H9 (cell line): ENCODE results near the gene WDR4. TPM values are rescaled to one million over a fixed set of nuclear protein-coding genes. Genes with fewer than 3 reads are reported as not detected.

ENCODE experiments used
- DNase-seq: peaks from one replicate; pipeline ENCODE4 v3.0.0-alpha.2; 2017
- H2AFZ ChIP-seq: one replicate; pipeline ENCODE4 v1.6.1; 2013; ENCODE audit warnings: mild to moderate bottlenecking, low read length, control low read depth, moderate library complexity
- H2AK5ac ChIP-seq: 2 replicates; pipeline ENCODE4 v1.6.1; 2013; ENCODE audit warnings: low read length, control low read depth, mixed read lengths; ENCODE audit not compliant: insufficient read length
- H2BK120ac ChIP-seq: one replicate; pipeline ENCODE4 v1.6.1; 2013; ENCODE audit warnings: low read depth, mild to moderate bottlenecking, low read length, control low read depth, inconsistent platforms; ENCODE audit not compliant: poor library complexity, severe bottlenecking
- H2BK12ac ChIP-seq: 2 replicates; pipeline ENCODE4 v1.6.1; 2013; ENCODE audit warnings: low read length, control low read depth, mixed read lengths, low read depth; ENCODE audit not compliant: insufficient read length
- H2BK15ac ChIP-seq: 2 replicates; pipeline ENCODE4 v1.6.1; 2013; ENCODE audit warnings: low read depth, low read length, control low read depth
- H2BK20ac ChIP-seq: one replicate; pipeline ENCODE4 v1.6.1; 2013; ENCODE audit warnings: low read depth, mild to moderate bottlenecking, low read length, control low read depth, inconsistent platforms; ENCODE audit not compliant: poor library complexity, severe bottlenecking
- H2BK5ac ChIP-seq: 2 replicates; pipeline ENCODE4 v1.6.1; 2013; ENCODE audit warnings: low read length, control low read depth, mixed read lengths; ENCODE audit not compliant: insufficient read length
- H3K14ac ChIP-seq: 2 replicates; pipeline ENCODE4 v1.6.1; 2013; ENCODE audit warnings: low read length, control low read depth; ENCODE audit not compliant: insufficient read depth
- H3K18ac ChIP-seq: 2 replicates; pipeline ENCODE4 v1.6.1; 2013; ENCODE audit warnings: low read depth, mild to moderate bottlenecking, mixed read lengths, low read length, control low read depth; ENCODE audit not compliant: insufficient read length
- H3K23ac ChIP-seq: 2 replicates; pipeline ENCODE4 v1.6.1; 2013; ENCODE audit warnings: low read length, control low read depth, mixed read lengths, low read depth; ENCODE audit not compliant: insufficient read length
- H3K23me2 ChIP-seq: 2 replicates; pipeline ENCODE4 v1.6.1; 2013; ENCODE audit warnings: low read depth, mild to moderate bottlenecking, mixed read lengths, low read length, control low read depth; ENCODE audit not compliant: insufficient read length, poor library complexity, severe bottlenecking
- H3K27ac ChIP-seq: 2 replicates; pipeline ENCODE4 v1.5.1; 2013; ENCODE audit warnings: low read length, control low read depth, mixed read lengths, low read depth; ENCODE audit not compliant: insufficient read length
- H3K27me3 ChIP-seq: 2 replicates; pipeline ENCODE4 v1.6.1; 2013; ENCODE audit warnings: low read length, control low read depth, inconsistent platforms; ENCODE audit not compliant: insufficient read depth
- H3K4ac ChIP-seq: 2 replicates; pipeline ENCODE4 v1.6.1; 2013; ENCODE audit warnings: low read depth, mild to moderate bottlenecking, control low read depth, inconsistent platforms, low read length, moderate library complexity
- H3K4me1 ChIP-seq: 2 replicates; pipeline ENCODE4 v1.6.1; 2013; ENCODE audit warnings: low read length, control low read depth, inconsistent platforms; ENCODE audit not compliant: insufficient read depth
- H3K4me2 ChIP-seq: 2 replicates; pipeline ENCODE4 v1.6.1; 2013; ENCODE audit warnings: low read length, control low read depth, mixed read lengths; ENCODE audit not compliant: insufficient read length, insufficient read depth
- H3K56ac ChIP-seq: 2 replicates; pipeline ENCODE4 v1.6.1; 2013; ENCODE audit warnings: low read depth, mild to moderate bottlenecking, mixed read lengths, low read length, control low read depth; ENCODE audit not compliant: insufficient read length
- H3K79me1 ChIP-seq: 2 replicates; pipeline ENCODE4 v1.6.1; 2013; ENCODE audit warnings: low read depth, mild to moderate bottlenecking, moderate library complexity, low read length, control low read depth, inconsistent platforms; ENCODE audit not compliant: insufficient read depth, poor library complexity, severe bottlenecking
- H3K79me2 ChIP-seq: 2 replicates; pipeline ENCODE4 v1.6.1; 2013; ENCODE audit warnings: low read length, control low read depth, inconsistent platforms; ENCODE audit not compliant: insufficient read depth
- H3K9ac ChIP-seq: 2 replicates; pipeline ENCODE4 v1.6.1; 2013; ENCODE audit warnings: low read length, control low read depth, mixed read lengths; ENCODE audit not compliant: insufficient read length; ENCODE audit errors: extremely low read depth
- H3K9me3 ChIP-seq: one replicate; pipeline ENCODE4 v1.6.1; 2013; ENCODE audit warnings: low read depth, low read length, inconsistent platforms; ENCODE audit not compliant: control insufficient read depth
- H3T11ph ChIP-seq: one replicate; pipeline ENCODE4 v1.6.1; 2013; ENCODE audit warnings: mild to moderate bottlenecking, low read length, control low read depth, inconsistent platforms
- H4K20me1 ChIP-seq: one replicate; pipeline ENCODE4 v1.6.1; 2013; ENCODE audit not compliant: control insufficient read depth, insufficient read length, insufficient read depth
- H4K5ac ChIP-seq: 2 replicates; pipeline ENCODE4 v1.6.1; 2013; ENCODE audit warnings: low read depth, mild to moderate bottlenecking, mixed read lengths, low read length, control low read depth; ENCODE audit not compliant: insufficient read length
- H4K8ac ChIP-seq: replicated peaks from 2 replicates; pipeline ENCODE4 v1.6.1; 2013; ENCODE audit warnings: low read length, control low read depth, mixed read lengths, low read depth; ENCODE audit not compliant: insufficient read length
- H4K91ac ChIP-seq: 2 replicates; pipeline ENCODE4 v1.6.1; 2013; ENCODE audit warnings: low read depth, mild to moderate bottlenecking, moderate library complexity, mixed read lengths, low read length, control low read depth; ENCODE audit not compliant: insufficient read length
- H3K27ac Mint-ChIP-seq, 3 experiments: 2 replicates in 2 of 3; 3 replicates in 1 of 3; pipeline ENCODE4 v1.8.0; 2020 to 2021; ENCODE audit warnings: mixed read lengths in 3 of 3, mild to moderate bottlenecking in 1 of 3, moderate library complexity in 1 of 3
- H3K27me3 Mint-ChIP-seq: 2 replicates; pipeline ENCODE4 v1.8.0; 2021; ENCODE audit warnings: low read depth, mild to moderate bottlenecking, moderate library complexity, mixed read lengths
- H3K36me3 Mint-ChIP-seq, 3 experiments: 2 replicates in 2 of 3; 3 replicates in 1 of 3; pipeline ENCODE4 v1.8.0; 2020 to 2021; ENCODE audit warnings: low read depth in 3 of 3, mixed read lengths in 3 of 3; ENCODE audit not compliant: insufficient read depth in 1 of 3
- H3K4me1 Mint-ChIP-seq, 2 experiments: 2 replicates each; pipeline ENCODE4 v1.8.0; 2020; ENCODE audit warnings: mixed read lengths in 2 of 2
- H3K4me3 Mint-ChIP-seq, 2 experiments: 2 replicates in 1 of 2; 3 replicates in 1 of 2; pipeline ENCODE4 v1.8.0; 2020 to 2021; ENCODE audit warnings: mild to moderate bottlenecking in 2 of 2, mixed read lengths in 2 of 2, moderate library complexity in 1 of 2
- H3K9me3 Mint-ChIP-seq, 2 experiments: 2 replicates in 1 of 2; 3 replicates in 1 of 2; pipeline ENCODE4 v1.8.0; 2020; ENCODE audit warnings: mild to moderate bottlenecking in 2 of 2, mixed read lengths in 2 of 2, moderate library complexity in 1 of 2
- CTCF ChIP-seq: fragments of 200-600 bp; sonication (generic); conservative IDR thresholded peaks from 3 replicates; pipeline ENCODE4 v1.8.0; 2021; ENCODE audit warnings: antibody characterized with exemption, mild to moderate bottlenecking
- WGBS: extraction: QIAGEN DNeasy Blood & Tissue Kit; methylation state at CpG from one replicate; pipeline ENCODE4 v1.1.7; 2013; ENCODE audit warnings: missing lambda C conversion rate, low lambda C conversion rate, mixed read lengths; ENCODE audit not compliant: insufficient read length; ENCODE audit errors: extremely low coverage; 5-methylcytosine and 5-hydroxymethylcytosine counted together
- total RNA-seq: library from RNA; stranded (reverse); gene quantifications from 2 replicates; pipeline ENCODE4 v1.2.1, GENCODE V29; 2021

Gene WDR4
- total RNA-seq, 1 experiment from 2014 or later = 54.4 TPM

GRCh38 chr21:42847051-42847707 lies 32.2 kb downstream of the WDR4 start:
- peak; percentile 21 for DNase-seq
- no peaks in the 10 kb centered on the region for H3K27me3 Mint-ChIP-seq
- no peak overlapping the region for H3K14ac ChIP-seq
- H3K36me3 Mint-ChIP-seq = peaks cover 59 to 92% (median 87%) of the 10 kb centered on the region in 3 experiments
- H3K4me1 ChIP-seq = no peaks in the 10 kb centered on the region
- no peaks in the 10 kb centered on the region for H3K23me2 ChIP-seq
- no peaks in the 10 kb centered on the region for H3K9me3 Mint-ChIP-seq
- WGBS = no CpG with 5 or more reads among the region's 18 CpGs
- H3K27ac Mint-ChIP-seq = peak overlapping the region in 1 of 3 experiments; percentile 83; a peak in 1 of 7 replicates
- no peak overlapping the region for H3K23ac ChIP-seq
- no peak overlapping the region for H2BK15ac ChIP-seq
- H4K5ac ChIP-seq = no peak overlapping the region
- no peaks in the 10 kb centered on the region for H3K4me1 Mint-ChIP-seq
- H2BK5ac ChIP-seq = no peak overlapping the region
- no peak overlapping the region for H2BK120ac ChIP-seq
- peaks cover 8% of the 10 kb centered on the region for H3K79me1 ChIP-seq
- peaks cover 6% of the 10 kb centered on the region for H3K79me2 ChIP-seq
- H3T11ph ChIP-seq = no peak overlapping the region
- no peak overlapping the region for H2AK5ac ChIP-seq
- H3K27ac ChIP-seq = no peak overlapping the region
- no peak for TF ChIP-seq CTCF
- no peak overlapping the region for H2BK12ac ChIP-seq
- H3K56ac ChIP-seq = no peak overlapping the region
- no peak overlapping the region for H3K9ac ChIP-seq
- H2BK20ac ChIP-seq = no peak overlapping the region
- no peak overlapping the region for H4K8ac ChIP-seq
- H3K9me3 ChIP-seq = no peaks in the 10 kb centered on the region
- no peak overlapping the region for H3K18ac ChIP-seq
- H3K27me3 ChIP-seq = no peaks in the 10 kb centered on the region
- H4K20me1 ChIP-seq = no peaks in the 10 kb centered on the region
- H3K4me3 Mint-ChIP-seq = no peak overlapping the region
- H2AFZ ChIP-seq = no peak overlapping the region
- no peak overlapping the region for H4K91ac ChIP-seq
- H3K4ac ChIP-seq = no peak overlapping the region
- H3K4me2 ChIP-seq = no peak overlapping the region
